Panc1 (cell line): Measurements from ENCODE around the gene CASP3.
"Not testable (repeated sequence)": the region's sequence is repeated elsewhere in the genome, so short reads cannot be mapped to it uniquely, and the experiment has no call there.

Source experiments
- POLR2AphosphoS5 ChIP-seq: IDR thresholded peaks from 2 replicates; pipeline ENCODE4 v1.6.1; 2012; ENCODE audit warnings: mild to moderate bottlenecking, low read depth, low read length, moderate library complexity
- SIN3A ChIP-seq: IDR thresholded peaks from 2 replicates; pipeline ENCODE4 v1.6.1; 2012; ENCODE audit warnings: low read depth, mild to moderate bottlenecking, low read length, moderate library complexity, borderline replicate concordance; ENCODE audit not compliant: insufficient read depth
- TCF7L2 ChIP-seq: IDR thresholded peaks from 2 replicates; pipeline ENCODE4 v1.6.1; 2011; ENCODE audit warnings: mild to moderate bottlenecking, low read depth, low read length, inconsistent platforms
- TF ChIP-seq, protein P1 (sequence below): fragments of 450-650 bp; IDR thresholded peaks from 2 replicates; pipeline ENCODE4 v1.5.1; 2017; ENCODE audit warnings: mild to moderate bottlenecking

DNA sequence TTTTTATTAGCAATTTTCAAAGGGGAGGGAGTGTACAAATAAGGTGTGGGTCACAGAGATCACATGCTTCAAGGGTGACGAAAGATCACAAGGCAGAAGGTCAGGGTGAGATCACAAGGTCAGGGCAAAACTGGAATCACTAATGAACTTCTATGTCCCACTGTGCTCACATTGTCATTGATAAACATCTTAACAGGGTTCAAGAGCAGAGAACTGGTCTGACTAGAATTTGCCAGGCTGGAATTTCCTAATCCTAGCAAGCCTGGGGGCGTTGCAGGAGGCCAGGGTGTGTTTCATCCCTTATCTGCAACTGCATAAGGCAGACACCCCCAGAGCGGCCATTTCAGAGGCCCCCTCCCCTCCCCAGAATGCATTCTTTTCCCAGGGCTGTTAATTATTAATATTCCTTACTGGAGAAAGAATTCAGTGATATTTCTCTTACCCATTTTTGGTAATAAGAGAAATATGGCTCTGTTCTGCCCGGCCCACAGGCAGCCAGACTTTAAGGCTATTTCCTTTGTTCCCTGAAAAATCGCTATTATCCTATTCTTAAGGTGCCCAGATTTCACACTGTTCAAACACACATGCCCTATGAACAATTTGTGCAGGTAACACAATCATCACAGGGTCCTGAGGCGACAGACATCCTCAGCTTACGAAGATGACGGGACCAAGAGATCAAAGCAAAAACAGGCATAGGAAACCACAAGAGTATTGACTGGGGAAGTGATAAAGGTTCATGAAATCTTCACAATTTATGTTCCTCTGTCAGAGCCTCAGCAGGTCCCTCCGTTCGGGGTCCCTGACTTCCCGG is 23.3 kb downstream of the CASP3 start:
- TF ChIP-seq, protein P1, sequence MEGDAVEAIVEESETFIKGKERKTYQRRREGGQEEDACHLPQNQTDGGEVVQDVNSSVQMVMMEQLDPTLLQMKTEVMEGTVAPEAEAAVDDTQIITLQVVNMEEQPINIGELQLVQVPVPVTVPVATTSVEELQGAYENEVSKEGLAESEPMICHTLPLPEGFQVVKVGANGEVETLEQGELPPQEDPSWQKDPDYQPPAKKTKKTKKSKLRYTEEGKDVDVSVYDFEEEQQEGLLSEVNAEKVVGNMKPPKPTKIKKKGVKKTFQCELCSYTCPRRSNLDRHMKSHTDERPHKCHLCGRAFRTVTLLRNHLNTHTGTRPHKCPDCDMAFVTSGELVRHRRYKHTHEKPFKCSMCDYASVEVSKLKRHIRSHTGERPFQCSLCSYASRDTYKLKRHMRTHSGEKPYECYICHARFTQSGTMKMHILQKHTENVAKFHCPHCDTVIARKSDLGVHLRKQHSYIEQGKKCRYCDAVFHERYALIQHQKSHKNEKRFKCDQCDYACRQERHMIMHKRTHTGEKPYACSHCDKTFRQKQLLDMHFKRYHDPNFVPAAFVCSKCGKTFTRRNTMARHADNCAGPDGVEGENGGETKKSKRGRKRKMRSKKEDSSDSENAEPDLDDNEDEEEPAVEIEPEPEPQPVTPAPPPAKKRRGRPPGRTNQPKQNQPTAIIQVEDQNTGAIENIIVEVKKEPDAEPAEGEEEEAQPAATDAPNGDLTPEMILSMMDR, result not testable (repeated sequence)
- not testable (repeated sequence) for TF ChIP-seq POLR2AphosphoS5, SIN3A, TCF7L2
